ACC112 (cell line): ENCODE results near the gene RBMS1.
"Not testable (repeated sequence)": the region's sequence is repeated elsewhere in the genome, so short reads cannot be mapped to it uniquely, and the experiment has no call there.

ENCODE experiments used
- H2AFZ ChIP-seq: fragments of 200-600 bp; sonication (generic); one replicate; pipeline ENCODE4 v1.6.0; 2017; ENCODE audit warnings: antibody characterized with exemption, low read length; ENCODE audit not compliant: unreplicated experiment
- H3K27ac ChIP-seq: fragments of 200-600 bp; sonication (generic); 2 replicates; pipeline ENCODE4 v1.5.1; 2014; ENCODE audit warnings: low read depth, mild to moderate bottlenecking, antibody characterized with exemption, low read length, moderate library complexity
- H3K27me3 ChIP-seq: fragments of 200-600 bp; sonication (generic); 2 replicates; pipeline ENCODE4 v1.6.1; 2014; ENCODE audit warnings: mild to moderate bottlenecking, antibody characterized with exemption, low read length, moderate library complexity, mixed read lengths; ENCODE audit not compliant: insufficient read depth
- H3K36me3 ChIP-seq: fragments of 200-600 bp; sonication (generic); 2 replicates; pipeline ENCODE4 v1.6.1; 2016; ENCODE audit warnings: mild to moderate bottlenecking, antibody characterized with exemption, low read length, moderate library complexity, mixed read lengths; ENCODE audit not compliant: insufficient read depth
- H3K4me1 ChIP-seq: fragments of 200-600 bp; sonication (generic); one replicate; pipeline ENCODE4 v1.6.1; 2016; ENCODE audit warnings: low read length, mixed read lengths; ENCODE audit not compliant: insufficient read depth, unreplicated experiment, control insufficient read depth
- H3K4me3 ChIP-seq: fragments of 200-600 bp; sonication (generic); 2 replicates; pipeline ENCODE4 v1.5.1; 2014; ENCODE audit warnings: mild to moderate bottlenecking, low read depth, low read length
- H3K79me2 ChIP-seq: fragments of 200-600 bp; sonication (generic); one replicate; pipeline ENCODE4 v1.6.0; 2016; ENCODE audit warnings: low read length; ENCODE audit not compliant: control insufficient read depth, unreplicated experiment, insufficient read depth

RBMS1 gene

DNA sequence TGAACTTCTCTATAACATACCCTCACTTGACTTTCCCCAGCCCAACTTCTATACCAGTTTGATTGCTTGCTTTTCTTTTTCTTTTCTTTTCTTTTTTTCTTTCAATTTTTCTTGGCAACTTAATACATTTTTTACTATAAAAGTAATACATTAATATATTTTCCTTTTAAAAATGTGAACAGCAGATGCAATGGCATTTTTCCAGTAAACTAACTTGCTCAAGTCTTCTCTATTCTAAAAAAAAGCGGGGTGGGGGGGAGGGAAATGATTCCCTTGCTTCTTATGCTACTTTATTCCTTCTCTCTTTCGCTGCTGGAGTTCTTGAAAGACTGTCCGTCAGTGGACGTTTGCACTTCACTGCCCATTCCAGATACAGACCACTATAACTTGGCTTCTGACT, 70.5 kb downstream of the RBMS1 start:
- Histone ChIP-seq H3K36me3 (no peaks in the 10 kb centered on the region), H3K27me3 (no peaks in the 10 kb centered on the region), H3K79me2 (peaks cover 52% of the 10 kb centered on the region), H3K4me1 (peaks cover 55% of the 10 kb centered on the region), H3K27ac (no peak overlapping the region), H3K4me3 (no peak overlapping the region), H2AFZ (no peak overlapping the region)

DNA sequence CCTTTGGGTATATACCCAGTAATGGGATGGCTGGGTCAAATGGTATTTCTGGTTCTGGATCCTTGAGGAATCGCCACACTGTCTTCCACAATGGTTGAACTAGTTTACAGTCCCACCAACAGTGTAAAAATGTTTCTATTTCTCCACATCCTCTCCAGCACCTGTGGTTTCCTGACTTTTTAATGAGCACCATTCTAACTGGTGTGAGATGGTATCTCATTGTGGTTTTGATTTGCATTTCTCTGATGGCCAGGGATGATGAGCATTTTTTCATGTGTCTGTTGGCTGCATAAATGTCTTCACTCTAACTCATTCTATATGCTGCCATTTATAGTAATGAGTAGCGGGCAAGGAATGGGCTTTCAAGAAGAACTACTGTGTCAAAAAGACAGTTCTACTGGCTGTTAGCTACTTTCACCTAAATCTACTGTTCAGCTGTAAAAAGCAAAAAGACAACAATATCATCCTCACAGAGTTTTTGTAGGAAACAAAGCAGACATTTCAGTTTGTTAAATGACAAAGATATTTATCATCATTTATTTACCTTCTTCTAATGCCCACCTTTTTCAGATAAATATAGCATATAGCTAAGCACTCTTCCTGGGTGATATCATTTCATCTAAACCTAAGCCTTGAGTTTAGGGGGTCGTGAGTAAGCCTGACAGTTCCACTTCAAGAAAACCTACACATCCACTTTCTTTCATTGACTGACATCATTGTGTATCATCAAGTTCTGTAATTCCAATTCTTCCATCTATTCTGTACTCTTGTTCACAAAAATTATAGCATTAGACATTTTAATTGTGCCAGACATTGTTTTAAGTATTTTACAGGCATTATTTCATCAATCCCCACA, 71.7 kb downstream of the RBMS1 start:
- not testable (repeated sequence) for H3K27me3 ChIP-seq, H2AFZ ChIP-seq, H3K36me3 ChIP-seq, H3K4me3 ChIP-seq
- H3K4me1 ChIP-seq, result peaks cover 58% of the 10 kb centered on the region
- H3K27ac ChIP-seq, result 0 out of 2 replicates have a peak overlapping the region, but pooled peaks have one; percentile 17
- H3K79me2 ChIP-seq, result peaks cover 52% of the 10 kb centered on the region

DNA sequence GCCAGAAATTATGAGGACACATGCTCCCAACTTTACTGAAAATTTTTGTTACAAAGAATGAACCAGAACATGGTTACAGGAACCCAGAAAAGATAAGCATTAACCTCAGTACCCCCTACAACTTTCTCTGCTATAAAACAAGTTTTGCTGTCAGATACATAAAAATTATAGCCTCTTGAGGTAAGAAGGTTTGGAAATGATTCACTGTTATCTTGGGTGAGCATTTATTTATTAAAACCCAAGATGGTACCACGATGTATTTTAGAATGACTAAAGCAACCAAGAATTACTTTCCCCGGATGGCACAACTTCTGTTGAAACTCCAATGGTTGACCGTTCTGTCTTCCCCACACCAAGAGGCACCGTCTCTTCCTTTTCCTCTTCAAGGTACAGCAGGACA, 72.9 kb downstream of the RBMS1 start:
- Histone ChIP-seq H3K79me2 (peaks cover 50% of the 10 kb centered on the region), H3K4me3 (no peak overlapping the region), H3K4me1 (peaks cover 62% of the 10 kb centered on the region), H2AFZ (no peak overlapping the region), H3K27me3 (no peaks in the 10 kb centered on the region), H3K27ac (peak overlapping the region; percentile 95), H3K36me3 (no peaks in the 10 kb centered on the region)

DNA sequence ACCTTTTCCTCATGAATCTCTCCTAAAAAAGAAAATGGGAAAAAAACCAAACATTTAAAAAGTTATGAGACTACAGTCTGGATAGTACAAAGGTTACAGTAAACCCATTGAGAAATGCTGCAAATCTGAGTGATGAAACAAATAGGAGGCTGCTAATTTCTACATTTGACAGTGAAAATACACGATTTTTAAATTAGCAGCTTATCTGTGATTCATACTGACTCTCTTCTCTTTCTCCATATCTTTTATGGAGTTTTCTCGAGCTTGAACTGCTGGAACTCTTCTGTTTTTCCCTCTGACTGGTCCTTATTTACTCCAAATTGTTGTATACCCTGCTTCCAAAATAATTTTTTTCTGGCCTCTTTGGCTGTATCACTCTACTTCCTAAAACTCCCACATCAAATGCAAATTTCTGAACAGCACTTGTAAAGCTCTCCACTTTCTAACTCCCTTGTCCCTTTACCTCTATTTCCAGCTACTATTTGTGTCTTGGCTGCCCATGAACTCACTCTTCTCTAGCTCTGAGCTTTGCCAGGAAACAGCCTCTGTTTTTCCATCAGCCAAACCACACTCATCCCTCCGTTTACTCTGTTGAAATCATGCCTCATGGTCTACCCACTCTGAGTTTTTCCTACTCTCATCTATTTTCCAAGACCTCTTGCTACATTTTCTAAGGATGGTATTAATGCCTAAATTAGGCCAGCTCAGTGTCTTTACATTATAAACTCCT, 73.7 kb downstream of the RBMS1 start:
- Histone ChIP-seq H3K36me3 (no peaks in the 10 kb centered on the region), H3K79me2 (peaks cover 50% of the 10 kb centered on the region), H3K4me3 (peak overlapping the region; percentile 43), H3K27me3 (no peaks in the 10 kb centered on the region), H3K4me1 (peaks cover 62% of the 10 kb centered on the region), H3K27ac (peak overlapping the region; percentile 95), H2AFZ (no peak overlapping the region)

DNA sequence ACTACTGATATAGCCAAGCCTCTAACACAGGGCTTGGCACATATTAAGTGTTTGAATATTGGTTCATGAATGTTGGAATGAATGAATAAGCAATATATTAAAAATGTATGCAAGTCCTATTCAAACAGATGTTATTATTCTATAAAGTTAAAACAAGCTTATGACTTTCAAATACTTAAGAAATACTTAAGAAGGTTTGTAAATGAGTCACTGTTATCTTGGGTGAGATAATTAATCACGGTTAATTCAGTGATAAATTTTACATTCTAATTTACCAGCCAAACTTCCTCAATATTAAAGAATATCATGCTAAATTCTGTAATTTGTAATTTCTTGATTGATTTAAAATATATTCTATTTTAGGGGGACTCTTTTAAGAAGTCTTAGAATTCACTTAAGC, 74.8 kb downstream of the RBMS1 start:
- Histone ChIP-seq H3K27me3 (no peaks in the 10 kb centered on the region), H2AFZ (no peak overlapping the region), H3K27ac (peak overlapping the region; percentile 95), H3K36me3 (no peaks in the 10 kb centered on the region), H3K4me1 (peaks cover 65% of the 10 kb centered on the region), H3K4me3 (peak overlapping the region; percentile 42), H3K79me2 (peaks cover 61% of the 10 kb centered on the region)

DNA sequence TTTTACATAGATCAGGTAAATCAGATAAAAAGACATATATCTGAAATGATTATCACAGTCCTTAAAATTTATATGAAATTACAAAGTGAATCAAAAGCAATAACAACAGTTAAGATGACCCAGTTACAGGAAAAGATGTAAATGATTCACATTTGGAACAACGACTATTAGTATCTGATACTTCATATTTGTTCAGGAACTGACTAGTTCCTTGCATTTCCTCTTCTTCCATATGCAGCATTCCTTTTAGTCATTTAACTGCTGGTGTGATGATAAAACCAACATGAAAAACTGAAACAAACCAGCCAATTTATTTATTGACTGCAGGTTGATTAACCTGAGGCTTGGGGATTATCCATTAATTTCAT, 75.2 kb downstream of the RBMS1 start:
- Histone ChIP-seq H3K27me3 (no peaks in the 10 kb centered on the region), H3K79me2 (peaks cover 58% of the 10 kb centered on the region), H3K27ac (peak overlapping the region; percentile 95), H2AFZ (no peak overlapping the region), H3K36me3 (no peaks in the 10 kb centered on the region), H3K4me3 (peak overlapping the region; percentile 42), H3K4me1 (peaks cover 68% of the 10 kb centered on the region)

DNA sequence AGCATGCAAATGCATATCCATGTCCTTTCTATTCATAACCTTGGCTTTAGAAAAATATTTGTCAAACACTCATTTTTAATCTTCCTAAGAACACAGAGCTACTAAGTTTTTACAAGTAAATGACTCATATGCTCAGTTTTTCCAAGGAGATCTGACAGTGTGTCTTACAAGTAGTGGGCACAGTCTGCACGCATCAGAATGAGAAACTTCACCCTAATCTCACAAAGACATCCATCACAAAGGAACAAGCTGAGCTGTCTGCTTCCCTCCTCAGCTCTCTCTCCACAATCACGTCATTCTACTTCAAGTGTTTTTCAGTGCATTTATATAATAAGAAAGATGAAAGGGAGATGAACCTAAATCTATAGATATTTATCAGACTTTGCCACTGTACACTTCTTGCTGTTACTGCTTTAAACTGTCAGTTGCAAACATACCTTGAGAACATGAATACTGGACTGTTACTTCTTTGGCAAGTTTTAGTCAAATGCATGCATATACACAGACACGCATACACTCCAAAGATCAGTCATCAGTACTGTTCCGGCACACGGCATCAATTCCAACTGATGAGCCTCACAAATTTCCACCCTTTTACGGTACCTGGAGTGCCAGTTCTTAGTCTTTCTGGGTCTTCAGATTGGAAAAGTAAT, 75.7 kb downstream of the RBMS1 start:
- Histone ChIP-seq H3K79me2 (peaks cover 61% of the 10 kb centered on the region), H3K4me3 (peak overlapping the region; percentile 42), H2AFZ (no peak overlapping the region), H3K4me1 (peaks cover 70% of the 10 kb centered on the region), H3K27me3 (no peaks in the 10 kb centered on the region), H3K27ac (peak overlapping the region; percentile 95), H3K36me3 (no peaks in the 10 kb centered on the region)

DNA sequence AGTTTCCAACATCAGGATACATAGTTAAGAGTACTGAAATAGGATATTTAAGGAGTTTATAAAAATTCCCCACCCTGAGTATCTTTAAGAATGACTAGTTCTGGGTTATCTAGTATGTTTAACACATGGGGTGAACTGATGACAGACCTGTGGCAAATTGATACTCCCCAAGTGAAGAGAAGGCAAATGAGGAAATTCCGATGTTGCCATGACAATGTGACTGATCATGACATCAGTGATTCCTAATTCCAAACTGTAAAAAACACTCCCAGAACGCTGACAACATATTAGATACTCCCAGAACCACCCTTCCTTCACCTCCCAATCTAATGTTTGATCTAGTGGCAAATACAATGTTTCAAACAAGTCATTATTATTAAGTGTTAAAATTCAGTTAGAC, 77.6 kb downstream of the RBMS1 start:
- Histone ChIP-seq H3K4me1 (peaks cover 86% of the 10 kb centered on the region), H3K4me3 (no peak overlapping the region), H3K27ac (peak overlapping the region; percentile 95), H2AFZ (no peak overlapping the region), H3K27me3 (no peaks in the 10 kb centered on the region), H3K36me3 (no peaks in the 10 kb centered on the region), H3K79me2 (peaks cover 62% of the 10 kb centered on the region)

DNA sequence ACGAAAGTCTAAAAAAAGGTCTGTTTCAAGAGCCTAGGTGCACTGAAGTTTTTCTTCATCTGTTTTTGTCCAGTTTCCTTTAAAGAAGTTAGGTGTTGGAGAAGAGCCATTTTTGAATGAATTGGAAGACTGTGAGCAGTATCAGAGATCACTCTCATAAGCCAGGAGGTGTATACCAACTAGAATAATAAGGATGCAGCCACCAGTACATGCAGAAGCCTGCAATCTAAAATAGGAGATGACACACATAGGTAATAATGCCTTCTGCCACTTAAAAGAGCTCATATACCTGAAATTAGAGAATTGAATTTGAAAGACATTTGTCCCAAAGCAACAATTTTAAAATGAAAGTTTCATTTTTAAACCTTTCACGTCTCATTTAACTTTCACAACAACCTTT, 81.7 kb downstream of the RBMS1 start:
- H3K4me1 ChIP-seq, result peaks cover 72% of the 10 kb centered on the region
- H3K36me3 ChIP-seq, result no peaks in the 10 kb centered on the region
- no peak overlapping the region for H2AFZ ChIP-seq
- H3K4me3 ChIP-seq, result peak overlapping the region; percentile 4; the same call in 1 of the 2 replicates
- H3K27me3 ChIP-seq, result no peaks in the 10 kb centered on the region
- H3K79me2 ChIP-seq, result peaks cover 71% of the 10 kb centered on the region
- H3K27ac ChIP-seq, result peak overlapping the region; percentile 84

DNA sequence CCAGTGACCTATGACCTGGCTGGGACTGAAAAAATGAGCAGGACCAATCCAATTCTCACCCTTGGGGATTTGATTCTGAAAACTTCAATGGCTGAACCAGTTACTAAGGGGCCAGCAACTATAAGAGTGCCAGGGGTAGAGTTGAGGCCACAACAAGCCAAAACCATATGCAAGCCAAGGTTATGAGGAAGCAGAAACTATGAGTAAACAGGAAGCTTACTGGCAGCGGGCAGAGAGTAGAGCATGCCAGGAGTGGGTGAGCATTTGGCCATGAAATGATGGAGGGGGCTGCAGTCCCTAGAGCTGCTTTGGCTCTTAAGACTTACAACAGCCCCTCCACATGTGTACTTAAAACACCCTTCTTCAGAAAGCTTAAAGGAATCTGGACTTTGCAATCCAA, 82.4 kb downstream of the RBMS1 start:
- Histone ChIP-seq H2AFZ (no peak overlapping the region), H3K27me3 (no peaks in the 10 kb centered on the region), H3K27ac (peak overlapping the region; percentile 84), H3K79me2 (peaks cover 73% of the 10 kb centered on the region), H3K36me3 (no peaks in the 10 kb centered on the region), H3K4me3 (0 out of 2 replicates have a peak overlapping the region, but pooled peaks have one; percentile 4), H3K4me1 (peaks cover 64% of the 10 kb centered on the region)
